HCT116 (cell line): Measurements from ENCODE around the gene TMEM82. TPM values are rescaled to one million over a fixed set of nuclear protein-coding genes. Genes with fewer than 3 reads are reported as not detected.

Experiments
- ATAC-seq: fragments of 200-7000 bp; cut with Tn5 transposase; 2 replicates; pipeline ENCODE4 v1.9.1; 2020; ENCODE audit warnings: mild to moderate bottlenecking, moderate library complexity
- BruUV-seq: library from RNA; stranded (reverse); fragments of 400-500 nt; replicated peaks from 2 replicates; lab custom pipeline; 2021; lab: Mats Ljungman, UMichigan
- CTCF ChIA-PET: fragments of 300-600 bp; sonication (Branson Sonifier 250); formaldehyde crosslinking; loops from one replicate; lab custom pipeline; 2021; ENCODE audit warnings: antibody characterized with exemption; lab: Charles Lee
- POLR2A ChIA-PET: fragments of 300-600, 350-600 bp; sonication (Branson Sonifier 250); formaldehyde crosslinking; loops from one replicate; lab custom pipeline; 2021; ENCODE audit warnings: antibody characterized with exemption; lab: Charles Lee
- RAD21 ChIA-PET, 2 experiments: fragments of 300-600 bp; sonication (Branson Sonifier 250); formaldehyde crosslinking; loops; one replicate each; lab custom pipeline; 2023; ENCODE audit warnings: low total read pairs in 2 of 2; ENCODE audit not compliant: uncharacterized antibody in 2 of 2, unreplicated experiment in 2 of 2, low non-redundant PET in 1 of 2; lab: Charles Lee
- DNase-seq: peaks from one replicate; pipeline ENCODE4 v3.0.0-alpha.2; 2010; ENCODE audit warnings: low read depth, low spot score
- H2AFZ ChIP-seq: fragments of 200-600 bp; shearing (Covaris generic), sonication (generic); 2 replicates; pipeline ENCODE4 v1.6.1; 2017; ENCODE audit warnings: low read depth, mixed run types, mixed read lengths, antibody characterized with exemption, low read length; ENCODE audit not compliant: poor library complexity, severe bottlenecking
- H3K27ac ChIP-seq: 2 replicates; pipeline ENCODE4 v1.5.1; 2012; ENCODE audit warnings: low read depth, low read length
- H3K27me3 ChIP-seq: fragments of 200-600 bp; sonication (generic); 2 replicates; pipeline ENCODE4 v1.6.1; 2016; ENCODE audit warnings: mixed run types, low read length, mixed read lengths; ENCODE audit not compliant: insufficient read depth
- H3K36me3 ChIP-seq, 2 experiments: fragments of 200-500 bp in 1 of 2; fragments of 200-600 bp in 1 of 2; sonication (Bioruptor generic) in 1 of 2; sonication (generic) in 1 of 2; 2 replicates each; pipeline versions ENCODE4 v1.5.1 to v1.6.1; 2014 to 2016; ENCODE audit warnings: low read length in 2 of 2, inconsistent platforms in 1 of 2, mixed read lengths in 1 of 2, mixed run types in 1 of 2; ENCODE audit not compliant: insufficient read depth in 2 of 2, control insufficient read depth in 1 of 2
- H3K4me1 ChIP-seq, 2 experiments: fragments of 200-600 bp in 1 of 2; sonication (generic) in 1 of 2; 2 replicates each; pipeline versions ENCODE4 v1.5.1 to v1.6.1; 2012 to 2017; ENCODE audit warnings: low read length in 2 of 2, inconsistent platforms in 1 of 2, mild to moderate bottlenecking in 1 of 2, mixed read lengths in 1 of 2, mixed run types in 1 of 2, moderate library complexity in 1 of 2; ENCODE audit not compliant: insufficient read depth in 2 of 2, control insufficient read depth in 1 of 2
- H3K4me2 ChIP-seq: fragments of 200-600 bp; sonication (generic); 2 replicates; pipeline ENCODE4 v1.6.1; 2017; ENCODE audit warnings: mixed run types, low read length, mixed read lengths
- H3K4me3 ChIP-seq, 2 experiments: fragments of 200-600 bp in 1 of 2; sonication (generic) in 1 of 2; replicated peaks in 1 of 2; 2 replicates each; pipeline ENCODE4 v1.5.1; 2011 to 2016; ENCODE audit warnings: low read length in 2 of 2, control low read depth in 1 of 2, low read depth in 1 of 2, mild to moderate bottlenecking in 1 of 2, mixed read lengths in 1 of 2, mixed run types in 1 of 2
- H3K79me2 ChIP-seq: fragments of 200-600 bp; sonication (generic); 2 replicates; pipeline ENCODE4 v1.6.1; 2017; ENCODE audit warnings: mild to moderate bottlenecking, mixed run types, low read length, moderate library complexity, mixed read lengths; ENCODE audit not compliant: insufficient read depth
- H3K9ac ChIP-seq: fragments of 200-600 bp; sonication (generic); 2 replicates; pipeline ENCODE4 v1.6.1; 2016; ENCODE audit warnings: low read length, mixed read lengths
- H3K9me2 ChIP-seq: fragments of 200-600 bp; sonication (generic), shearing (Covaris generic); 2 replicates; pipeline ENCODE4 v1.6.1; 2017; ENCODE audit warnings: mixed run types, mild to moderate bottlenecking, moderate library complexity; ENCODE audit not compliant: insufficient read depth
- H3K9me3 ChIP-seq, 2 experiments: fragments of 200-500 bp in 1 of 2; fragments of 200-600 bp in 1 of 2; sonication (Bioruptor generic) in 1 of 2; sonication (generic) in 1 of 2; 2 replicates each; pipeline ENCODE4 v1.6.1; 2014 to 2017; ENCODE audit warnings: low read length in 2 of 2, mixed read lengths in 2 of 2, inconsistent platforms in 1 of 2, low read depth in 1 of 2, mild to moderate bottlenecking in 1 of 2, mixed run types in 1 of 2, moderate library complexity in 1 of 2; ENCODE audit not compliant: control insufficient read depth in 1 of 2, insufficient read depth in 1 of 2
- H4K20me1 ChIP-seq: fragments of 200-600 bp; sonication (generic), shearing (Covaris generic); 2 replicates; pipeline ENCODE4 v1.6.1; 2017; ENCODE audit warnings: mixed run types, mild to moderate bottlenecking, moderate library complexity; ENCODE audit not compliant: insufficient read depth
- POLR2AphosphoS5 ChIP-seq: IDR thresholded peaks from 2 replicates; pipeline ENCODE4 v1.6.1; 2011; ENCODE audit warnings: mild to moderate bottlenecking, low read depth, low read length, moderate library complexity
- intact Hi-C: fragments of 100-400 bp; cut with micrococcal nuclease; formaldehyde crosslinking; loops from 2 replicates; pipeline ENCODE4 v1.10.0; 2022
- total RNA-seq: library from RNA; stranded (reverse); gene quantifications from one replicate; pipeline ENCODE4 v1.2.1, GENCODE V29; 2021; ENCODE audit not compliant: unreplicated experiment

TMEM82 gene
- total RNA-seq, 1 experiment from 2014 or later = not detected

GRCh38 chr1:15796086-15796462 lies 53.8 kb downstream of the TMEM82 start:
- intact Hi-C loops = no loop called here
- TF ChIP-seq POLR2AphosphoS5 = no peak
- no TSS peak for BruUV-seq
- Histone ChIP-seq H3K27ac (peak overlapping the region; percentile 84), H3K9me3 (no peaks in the 10 kb centered on the region), H2AFZ (peak overlapping the region; percentile 83), H3K36me3 (no peaks in the 10 kb centered on the region), H3K4me2 (peak overlapping the region; percentile 80), H3K4me1 (peaks cover 67 to 93% of the 10 kb centered on the region in 2 experiments), H3K79me2 (no peaks in the 10 kb centered on the region), H3K4me3 (peak overlapping the region in 1 of 2 experiments; percentile 8; a peak in 1 of 4 replicates), H4K20me1 (no peaks in the 10 kb centered on the region), H3K27me3 (no peaks in the 10 kb centered on the region), H3K9ac (peak overlapping the region; percentile 59), H3K9me2 (no peaks in the 10 kb centered on the region)
- ChIA-PET CTCF (interaction anchor here (1.2 kb wide), 1 partner anchor 15 kb away, joined by 3 read pairs; no protein-coding TSS in a partner anchor), RAD21 (interaction anchor here in 1 of 2 experiments (1.2 kb wide), 1 partner anchor 19 kb away, joined by 3 read pairs; no protein-coding TSS in a partner anchor), POLR2A (interaction anchor here (0.7 to 1.5 kb wide), 7 partner anchors 8 to 95 kb away, joined by 3 to 6 read pairs (median 3); no protein-coding TSS in a partner anchor)
- DNase-seq (no peak), ATAC-seq (no peak)

Other genes starting within 250 kb of the TMEM82 start
- gene CASP9, start 218.3 kb upstream of the TMEM82 start, total RNA-seq = 10.6 TPM
- 20.6 TPM for gene DNAJC16, start 215.7 kb upstream of the TMEM82 start, total RNA-seq
- gene AGMAT, start 157.4 kb upstream of the TMEM82 start, total RNA-seq = not detected
- gene DDI2, start 125.0 kb upstream of the TMEM82 start, total RNA-seq = 26.3 TPM
- gene PLEKHM2, start 58.2 kb upstream of the TMEM82 start, total RNA-seq = 38.5 TPM
- 0.59 TPM for gene SLC25A34, start 6.2 kb upstream of the TMEM82 start, total RNA-seq
- 6.0 TPM for gene FBLIM1, start 16.3 kb downstream of the TMEM82 start, total RNA-seq
- 2.5 TPM for gene UQCRHL, start 65.2 kb downstream of the TMEM82 start, total RNA-seq
- gene SPEN, start 105.2 kb downstream of the TMEM82 start, total RNA-seq = 58.6 TPM
- gene ZBTB17, start 233.6 kb downstream of the TMEM82 start, total RNA-seq = 31.6 TPM